K562 (cell line): Measurements from ENCODE around the gene IL13. TPM values are rescaled to one million over a fixed set of nuclear protein-coding genes. Genes with fewer than 3 reads are reported as not detected.

Experiments
- ATAC-seq: fragments of 200-7000 bp; cut with Tn5 transposase; 3 replicates; pipeline ENCODE4 v1.9.1; 2020; ENCODE audit warnings: moderate library complexity
- BruUV-seq: library from RNA; stranded (reverse); fragments of 400-500 nt; replicated peaks from 2 replicates; lab custom pipeline; 2021; lab: Mats Ljungman, UMichigan
- CTCF ChIA-PET: fragments of 300-600 bp; formaldehyde crosslinking; extraction: SDS; loops from one replicate; lab custom pipeline; 2021; ENCODE audit warnings: low intra/inter-chr PET ratio; lab: Yijun Ruan, JAX
- POLR2A ChIA-PET: fragments of 300-600, 350-650 bp; sonication (Branson Sonifier 250); formaldehyde crosslinking; extraction: SDS; loops from one replicate; lab custom pipeline; 2021; ENCODE audit warnings: antibody characterized with exemption, inconsistent platforms; lab: Yijun Ruan, JAX
- DNase-seq, 4 experiments: peaks; one replicate each; pipeline versions ENCODE4 v3.0.0 to v3.0.0-alpha.2; 2011 to 2018; ENCODE audit warnings: low spot score in 3 of 4, mixed read lengths in 3 of 4; ENCODE audit errors: extremely low read depth in 1 of 4
- FAIRE-seq: peaks from 2 replicates; lab custom pipeline; 2011; peaks lifted over from hg19 to GRCh38; lab: Jason Lieb, UNC
- H2AFZ ChIP-seq: 2 replicates; pipeline ENCODE4 v1.6.0; 2011; ENCODE audit warnings: low read depth, low read length, control low read depth, inconsistent platforms
- H3K27ac ChIP-seq: fragments of 200-600 bp; 3 replicates; pipeline ENCODE4 v1.8.0; 2011; ENCODE audit warnings: low read depth, mild to moderate bottlenecking, control low read depth, inconsistent platforms, low read length, moderate library complexity, mixed read lengths; ENCODE audit errors: extremely low read depth
- H3K27me3 ChIP-seq, 2 experiments: fragments of 300-600 bp in 1 of 2; 2 replicates in 1 of 2; 3 replicates in 1 of 2; pipeline versions ENCODE4 v1.6.0 to v1.8.0; 2011; ENCODE audit warnings: inconsistent platforms in 2 of 2, low read length in 2 of 2, mild to moderate bottlenecking in 1 of 2, mixed read lengths in 1 of 2, moderate library complexity in 1 of 2; ENCODE audit not compliant: control insufficient read depth in 2 of 2, insufficient read depth in 2 of 2
- H3K36me3 ChIP-seq: fragments of 300-600 bp; 3 replicates; pipeline ENCODE4 v1.8.0; 2011; ENCODE audit warnings: mild to moderate bottlenecking, low read length, inconsistent platforms; ENCODE audit not compliant: control insufficient read depth, insufficient read depth
- H3K4me1 ChIP-seq, 2 experiments: fragments of 200-600 bp in 1 of 2; replicated peaks in 1 of 2; 2 replicates in 1 of 2; 3 replicates in 1 of 2; pipeline versions ENCODE4 v1.5.1 to v1.8.0; 2011; ENCODE audit warnings: inconsistent platforms in 2 of 2, low read length in 2 of 2, mild to moderate bottlenecking in 1 of 2, mixed read lengths in 1 of 2, moderate library complexity in 1 of 2; ENCODE audit not compliant: control insufficient read depth in 2 of 2, insufficient read depth in 2 of 2
- H3K4me2 ChIP-seq: 2 replicates; pipeline ENCODE4 v1.6.1; 2011; ENCODE audit warnings: low read length, control low read depth, inconsistent platforms, mixed read lengths; ENCODE audit not compliant: insufficient read depth
- H3K4me3 ChIP-seq: fragments of 200-600 bp; sonication (generic), shearing (Covaris generic); 2 replicates; pipeline ENCODE4 v1.5.1; 2016; ENCODE audit warnings: control low read depth, inconsistent platforms
- H3K79me2 ChIP-seq: fragments of 200-600 bp; 3 replicates; pipeline ENCODE4 v1.8.0; 2011; ENCODE audit warnings: low read length, inconsistent platforms; ENCODE audit not compliant: control insufficient read depth, insufficient read depth
- H3K9ac ChIP-seq, 2 experiments: 2 replicates each; pipeline versions ENCODE4 v1.6.0 to v1.6.1; 2011; ENCODE audit warnings: low read depth in 2 of 2, low read length in 2 of 2, control low read depth in 1 of 2, inconsistent platforms in 1 of 2, mild to moderate bottlenecking in 1 of 2, mixed read lengths in 1 of 2; ENCODE audit not compliant: insufficient read depth in 1 of 2
- H3K9me1 ChIP-seq: one replicate; pipeline ENCODE4 v1.6.0; 2011; ENCODE audit warnings: inconsistent platforms, mild to moderate bottlenecking, low read length, moderate library complexity; ENCODE audit not compliant: control insufficient read depth, insufficient read depth
- H3K9me3 ChIP-seq: replicated peaks from 2 replicates; pipeline ENCODE4 v1.5.1; 2011; ENCODE audit warnings: low read depth, low read length, inconsistent platforms; ENCODE audit not compliant: control insufficient read depth, insufficient read depth
- H4K20me1 ChIP-seq: replicated peaks from 2 replicates; pipeline ENCODE4 v1.6.1; 2011; ENCODE audit warnings: low read length, inconsistent platforms, mixed read lengths; ENCODE audit not compliant: control insufficient read depth, insufficient read depth
- C11orf30 ChIP-seq: fragments of 450-650 bp; IDR thresholded peaks from 2 replicates; pipeline ENCODE4 v1.6.1; 2016; ENCODE audit warnings: low read depth, mild to moderate bottlenecking
- CCAR2 ChIP-seq: fragments of 200-400 bp; formaldehyde crosslinking; IDR thresholded peaks from 2 replicates; pipeline ENCODE4 v1.6.1; 2017; ENCODE audit warnings: mild to moderate bottlenecking, low read depth, low read length
- DIDO1 ChIP-seq: fragments of 450-650 bp; IDR thresholded peaks from 2 replicates; pipeline ENCODE4 v1.6.1; 2016; ENCODE audit warnings: low read depth, missing biosample characterization, missing genetic modification characterization
- KLF13 ChIP-seq: fragments of 450-650 bp; IDR thresholded peaks from 2 replicates; pipeline ENCODE4 v1.6.1; 2016; ENCODE audit warnings: missing genetic modification characterization, low read depth, mild to moderate bottlenecking, missing compliant biosample characterization, moderate library complexity, borderline replicate concordance
- MED1 ChIP-seq: sonication (generic); formaldehyde crosslinking; IDR thresholded peaks from 2 replicates; pipeline ENCODE4 v1.8.1; 2023; ENCODE audit warnings: missing genetic modification reagents, borderline replicate concordance
- MEIS2 ChIP-seq: fragments of 450-650 bp; IDR thresholded peaks from 2 replicates; pipeline ENCODE4 v1.6.1; 2014; ENCODE audit warnings: mild to moderate bottlenecking; ENCODE audit not compliant: partially characterized antibody
- MTA2 ChIP-seq: fragments of 450-650 bp; IDR thresholded peaks from 2 replicates; pipeline ENCODE4 v1.6.1; 2016; ENCODE audit warnings: low read depth
- PHF21A ChIP-seq: fragments of 450-650 bp; IDR thresholded peaks from 2 replicates; pipeline ENCODE4 v1.6.1; 2017; ENCODE audit warnings: low read depth, borderline replicate concordance
- RB1 ChIP-seq: fragments of 450-650 bp; IDR thresholded peaks from 2 replicates; pipeline ENCODE4 v1.6.1; 2017; ENCODE audit warnings: low read depth, mild to moderate bottlenecking
- ZNF143 ChIP-seq: sonication (generic); formaldehyde crosslinking; IDR thresholded peaks from 2 replicates; pipeline ENCODE4 v1.9.0; 2022; ENCODE audit warnings: mild to moderate bottlenecking, missing genetic modification reagents
- ZNF347 ChIP-seq: fragments of 450-650 bp; formaldehyde crosslinking; IDR thresholded peaks from 2 replicates; pipeline ENCODE4 v1.4.0; 2020; ENCODE audit warnings: low read depth, mild to moderate bottlenecking, moderate library complexity
- WGBS: fragments of 100-300 bp; shearing (Covaris generic); methylation state at CpG from one replicate; pipeline ENCODE4 v1.1.6; 2016; ENCODE audit warnings: low coverage, mixed read lengths; ENCODE audit not compliant: insufficient coverage; ENCODE audit errors: missing lambda C conversion rate; 5-methylcytosine and 5-hydroxymethylcytosine counted together
- in situ Hi-C: fragments of 300-500 bp; cut with MboI; formaldehyde crosslinking; loops from 4 replicates; pipeline ENCODE4 v1.15.0; 2018; ENCODE audit warnings: inconsistent platforms, mixed read lengths
- intact Hi-C: fragments of 100-400 bp; cut with micrococcal nuclease; formaldehyde crosslinking; loops from 2 replicates; pipeline ENCODE4 v1.14.2; 2022
- polyA plus RNA-seq, 8 experiments: library from polyadenylated mRNA; depleted of rRNA in 4 of 8; stranded (reverse) in 5 of 8; unstranded in 3 of 8; fragments of >200 nt; fragmentation: Nextera tagmentation in 2 of 8; fragmentation: Illumina TruSeq in 1 of 8; extraction: Ambion mirVana in 2 of 8; extraction: Trizol in 1 of 8; gene quantifications; 2 replicates each; pipeline versions ENCODE4 v1.2.1 to v1.2.3, GENCODE V29; 2011 to 2014; ENCODE audit warnings: inconsistent platforms in 1 of 8, missing spikeins in 1 of 8
- total RNA-seq, 7 experiments: library from RNA; depleted of rRNA in 6 of 7; stranded (reverse); fragments of >200 nt in 6 of 7; fragmentation: Illumina TruSeq in 2 of 7; extraction: Trizol in 2 of 7; gene quantifications; 2 replicates each; pipeline versions ENCODE4 v1.2.1 to v1.2.3, GENCODE V29; 2011 to 2021; ENCODE audit warnings: low replicate concordance in 1 of 7
- TF ChIP-seq, protein P1 (sequence below): conservative IDR thresholded peaks from 2 replicates; pipeline ENCODE4 v1.6.1; 2011; ENCODE audit warnings: low read depth, mild to moderate bottlenecking, low read length; ENCODE audit not compliant: control insufficient read depth
- TF ChIP-seq, protein P2 (sequence below): fragments of 250-450 bp; sonication (Bioruptor Pico); IDR thresholded peaks from 2 replicates; pipeline ENCODE4 v1.4.0; 2020; ENCODE audit warnings: borderline replicate concordance
- TF ChIP-seq, protein P3 (sequence below): fragments of 450-650 bp; formaldehyde crosslinking; IDR thresholded peaks from 2 replicates; pipeline ENCODE4 v1.4.0; 2022; ENCODE audit warnings: missing genetic modification characterization

The IL13 gene
- total and polyA plus RNA-seq, 9 of the 15 experiments (the other 6 are each of a cell fraction or from before 2014, with no cell fraction given) = not detected

DNA sequence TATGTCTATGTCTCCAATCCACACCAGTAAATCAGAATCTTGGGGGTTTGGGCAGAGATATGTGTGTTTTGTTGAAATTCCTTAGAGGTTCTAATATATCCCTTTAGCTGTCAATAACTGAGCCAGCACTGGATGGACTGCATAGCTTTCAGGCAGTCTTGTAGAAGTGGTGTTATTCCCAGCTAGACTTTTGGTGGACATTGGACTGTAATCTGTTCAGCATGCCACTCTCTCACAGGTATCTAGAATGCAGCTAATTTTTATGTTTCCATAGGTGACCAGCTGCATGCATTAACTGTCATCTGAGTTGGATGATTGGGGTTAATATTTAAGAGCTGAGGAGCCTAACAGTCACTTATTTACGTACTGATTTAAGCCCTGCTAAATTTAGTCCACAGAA lies 45.1 kb upstream of the IL13 start:
- intact Hi-C loops (no loop called here), in situ Hi-C loops (no loop called here)
- Histone ChIP-seq H2AFZ (no peak overlapping the region), H3K4me1 (no peaks in the 10 kb centered on the region), H3K9me1 (no peaks in the 10 kb centered on the region), H3K9ac (no peak overlapping the region), H4K20me1 (no peaks in the 10 kb centered on the region), H3K27ac (no peak overlapping the region), H3K79me2 (no peaks in the 10 kb centered on the region), H3K36me3 (peaks cover 81% of the 10 kb centered on the region), H3K9me3 (no peaks in the 10 kb centered on the region), H3K4me2 (no peak overlapping the region), H3K4me3 (no peak overlapping the region), H3K27me3 (no peaks in the 10 kb centered on the region)
- TF ChIP-seq MEIS2 (no peak), RB1 (no peak), ZNF347 (CRISPR knock-in tag) (no peak), MED1 (CRISPR knock-in tag) (no peak)
- TF ChIP-seq, protein P1, sequence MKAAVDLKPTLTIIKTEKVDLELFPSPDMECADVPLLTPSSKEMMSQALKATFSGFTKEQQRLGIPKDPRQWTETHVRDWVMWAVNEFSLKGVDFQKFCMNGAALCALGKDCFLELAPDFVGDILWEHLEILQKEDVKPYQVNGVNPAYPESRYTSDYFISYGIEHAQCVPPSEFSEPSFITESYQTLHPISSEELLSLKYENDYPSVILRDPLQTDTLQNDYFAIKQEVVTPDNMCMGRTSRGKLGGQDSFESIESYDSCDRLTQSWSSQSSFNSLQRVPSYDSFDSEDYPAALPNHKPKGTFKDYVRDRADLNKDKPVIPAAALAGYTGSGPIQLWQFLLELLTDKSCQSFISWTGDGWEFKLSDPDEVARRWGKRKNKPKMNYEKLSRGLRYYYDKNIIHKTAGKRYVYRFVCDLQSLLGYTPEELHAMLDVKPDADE = no peak
- POLR2A ChIA-PET = interaction anchor here (0.7 kb wide), 1 partner anchor 11 kb away, joined by 3 read pairs; no protein-coding TSS in a partner anchor
- CTCF ChIA-PET = no interaction called here
- no TSS peak for BruUV-seq
- 100% methylated on average over 1 of the region's 1 CpG for WGBS
- no peak for FAIRE-seq
- DNase-seq = no peak
- ATAC-seq = no peak

DNA sequence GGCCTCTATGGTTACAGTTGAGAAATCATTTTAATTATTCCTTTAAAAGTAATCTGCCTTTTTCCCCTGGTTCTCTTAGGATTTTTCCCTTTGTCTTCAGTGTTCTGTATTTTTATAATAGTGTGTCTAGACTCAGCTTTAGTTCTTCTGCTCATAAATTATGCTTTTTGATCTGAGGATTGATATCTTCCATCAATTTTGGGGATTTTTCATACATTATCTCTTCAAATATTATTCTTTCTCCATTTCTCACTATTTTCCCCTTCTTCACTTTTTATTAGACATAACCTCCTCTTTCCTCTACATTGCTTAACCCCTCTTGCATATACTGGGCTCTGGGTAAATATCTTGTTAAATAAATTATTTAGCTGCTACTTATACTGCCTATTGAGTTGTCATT lies 36.3 kb upstream of the IL13 start:
- DNase-seq (no peak), ATAC-seq (no peak), FAIRE-seq (no peak)
- ChIA-PET POLR2A (interaction anchor here (1.4 kb wide), 1 partner anchor 12 kb away, joined by 3 read pairs; no protein-coding TSS in a partner anchor), CTCF (no interaction called here)
- no peaks in the 10 kb centered on the region for H3K9me1 ChIP-seq
- no peaks in the 10 kb centered on the region for H3K4me1 ChIP-seq
- H3K27ac ChIP-seq = no peak overlapping the region
- BruUV-seq = no TSS peak
- H3K4me3 ChIP-seq = no peak overlapping the region
- H3K9me3 ChIP-seq = no peaks in the 10 kb centered on the region
- H3K4me2 ChIP-seq = no peak overlapping the region
- H3K79me2 ChIP-seq = no peaks in the 10 kb centered on the region
- H3K9ac ChIP-seq = no peak overlapping the region
- H2AFZ ChIP-seq = no peak overlapping the region
- peaks cover 74% of the 10 kb centered on the region for H3K36me3 ChIP-seq
- H4K20me1 ChIP-seq = no peaks in the 10 kb centered on the region
- H3K27me3 ChIP-seq = no peaks in the 10 kb centered on the region
- intact Hi-C loops = no loop called here
- in situ Hi-C loops = no loop called here
- TF ChIP-seq ZNF143 (CRISPR knock-in tag) = no peak
- TF ChIP-seq C11orf30 = no peak
- TF ChIP-seq PHF21A = no peak
- no peak for TF ChIP-seq MTA2
- TF ChIP-seq KLF13 = no peak
- TF ChIP-seq, protein P2, sequence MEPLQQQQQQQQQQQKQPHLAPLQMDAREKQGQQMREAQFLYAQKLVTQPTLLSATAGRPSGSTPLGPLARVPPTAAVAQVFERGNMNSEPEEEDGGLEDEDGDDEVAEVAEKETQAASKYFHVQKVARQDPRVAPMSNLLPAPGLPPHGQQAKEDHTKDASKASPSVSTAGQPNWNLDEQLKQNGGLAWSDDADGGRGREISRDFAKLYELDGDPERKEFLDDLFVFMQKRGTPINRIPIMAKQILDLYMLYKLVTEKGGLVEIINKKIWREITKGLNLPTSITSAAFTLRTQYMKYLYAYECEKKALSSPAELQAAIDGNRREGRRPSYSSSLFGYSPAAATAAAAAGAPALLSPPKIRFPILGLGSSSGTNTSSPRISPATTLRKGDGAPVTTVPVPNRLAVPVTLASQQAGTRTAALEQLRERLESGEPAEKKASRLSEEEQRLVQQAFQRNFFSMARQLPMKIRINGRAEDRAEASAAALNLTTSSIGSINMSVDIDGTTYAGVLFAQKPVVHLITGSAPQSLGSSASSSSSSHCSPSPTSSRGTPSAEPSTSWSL = no peak
- TF ChIP-seq DIDO1 (tag) = no peak
- no peak for TF ChIP-seq CCAR2
- TF ChIP-seq, protein P3, sequence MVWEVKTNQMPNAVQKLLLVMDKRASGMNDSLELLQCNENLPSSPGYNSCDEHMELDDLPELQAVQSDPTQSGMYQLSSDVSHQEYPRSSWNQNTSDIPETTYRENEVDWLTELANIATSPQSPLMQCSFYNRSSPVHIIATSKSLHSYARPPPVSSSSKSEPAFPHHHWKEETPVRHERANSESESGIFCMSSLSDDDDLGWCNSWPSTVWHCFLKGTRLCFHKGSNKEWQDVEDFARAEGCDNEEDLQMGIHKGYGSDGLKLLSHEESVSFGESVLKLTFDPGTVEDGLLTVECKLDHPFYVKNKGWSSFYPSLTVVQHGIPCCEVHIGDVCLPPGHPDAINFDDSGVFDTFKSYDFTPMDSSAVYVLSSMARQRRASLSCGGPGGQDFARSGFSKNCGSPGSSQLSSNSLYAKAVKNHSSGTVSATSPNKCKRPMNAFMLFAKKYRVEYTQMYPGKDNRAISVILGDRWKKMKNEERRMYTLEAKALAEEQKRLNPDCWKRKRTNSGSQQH (CRISPR knock-in tag) = no peak
